ENCODE measurements around the gene YWHAB.

The YWHAB gene

GRCh38 chr20:44841955-44842354, 43.5 kb upstream of the YWHAB start:
- H3K4me3 ChIP-seq (replicated peaks; ENCODE audit: low read depth, low read length), result no peak overlapping the region
- no peak for DNase-seq (ENCODE audit: extremely low read depth, low read depth)
- no peak for TF ChIP-seq CTCF (IDR thresholded peaks at IDR 0.05; ENCODE audit: low read depth, low read length, missing control alignments)

DNA sequence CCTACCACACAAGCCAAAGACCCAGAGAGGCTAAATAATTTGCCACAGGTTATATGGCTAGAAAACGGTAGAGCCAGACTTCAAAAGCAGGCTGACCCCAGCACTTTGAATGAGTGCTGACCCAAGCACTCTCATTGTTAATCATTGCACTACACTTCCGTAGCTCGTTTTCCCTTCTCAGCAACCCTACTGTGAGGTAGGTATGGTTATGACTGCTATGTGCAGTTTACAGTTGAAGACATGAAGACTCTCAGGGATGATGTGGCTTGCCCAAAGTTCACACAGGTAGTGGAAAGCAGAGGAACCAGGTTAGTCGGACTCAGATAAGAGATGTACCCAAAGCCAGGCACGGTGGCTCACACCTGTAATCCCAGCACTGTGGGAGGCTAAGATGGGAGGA, 41.6 kb upstream of the YWHAB start:
- TF ChIP-seq CTCF (IDR thresholded peaks at IDR 0.05; ENCODE audit: low read depth, low read length, missing control alignments), result no peak

DNA sequence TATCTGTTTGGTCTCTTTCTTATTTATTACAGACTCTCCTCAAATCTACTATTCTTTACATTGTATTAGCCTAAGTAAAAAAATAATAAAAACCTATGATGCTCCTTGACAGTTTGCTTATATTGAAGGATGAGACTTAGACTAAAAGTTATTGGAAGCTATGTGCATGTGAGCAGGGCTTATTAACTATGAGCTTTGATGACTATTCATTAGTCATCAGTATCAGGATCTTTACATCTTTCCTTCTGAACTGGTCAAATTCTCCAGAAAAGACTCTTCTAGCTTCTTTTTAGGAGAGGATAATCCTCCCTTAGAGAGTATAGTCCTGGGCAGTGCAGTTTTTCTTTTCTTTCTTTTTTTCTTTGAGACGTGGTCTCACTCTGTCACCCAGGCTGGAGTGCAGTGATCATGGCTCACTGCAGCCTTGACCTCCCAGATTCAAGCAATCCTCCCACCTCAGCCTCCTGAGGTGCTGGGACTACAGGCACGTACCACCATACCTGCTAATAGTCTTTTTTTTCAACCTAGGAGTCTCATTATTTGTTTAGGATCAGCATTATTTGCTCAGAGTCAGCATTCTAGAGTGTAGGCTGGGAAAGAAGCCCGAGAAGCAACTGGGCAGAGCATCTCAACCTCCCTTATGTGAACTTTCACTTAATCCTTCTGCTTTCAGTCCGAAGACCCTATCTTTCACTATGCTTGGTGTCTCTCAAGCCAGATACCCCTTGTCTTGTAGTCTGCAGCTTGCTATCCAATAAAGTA, 37.1 kb upstream of the YWHAB start:
- H3K4me3 ChIP-seq (replicated peaks; ENCODE audit: low read depth, low read length), result no peak overlapping the region
- no peak for TF ChIP-seq CTCF (IDR thresholded peaks at IDR 0.05; ENCODE audit: low read depth, low read length, missing control alignments)
- no peak for DNase-seq (ENCODE audit: extremely low read depth, low read depth)

More for the DNA sequence above, 41.6 kb upstream of the YWHAB start:
- no peak overlapping the region for H3K4me3 ChIP-seq (replicated peaks; ENCODE audit: low read depth, low read length)
- DNase-seq (ENCODE audit: extremely low read depth, low read depth), result no peak

DNA sequence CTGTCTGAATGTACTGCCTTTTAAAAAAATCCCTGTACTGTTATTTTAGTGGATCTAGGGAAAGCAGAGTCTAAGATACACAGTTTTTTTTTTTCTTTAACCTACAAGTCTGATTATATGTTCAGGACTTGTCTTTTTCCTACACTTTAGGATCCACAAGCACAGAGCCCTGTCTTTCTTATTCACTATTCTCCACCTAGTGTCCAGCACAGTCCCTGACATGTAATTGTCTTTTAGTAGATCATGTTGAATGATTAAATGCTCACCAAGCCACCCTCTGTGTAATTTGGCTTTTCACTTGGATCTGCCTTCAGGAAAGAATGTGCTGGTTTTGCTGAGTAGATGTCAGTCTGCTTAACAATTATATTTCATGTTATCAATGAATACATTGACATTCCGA, 35.8 kb upstream of the YWHAB start:
- no peak overlapping the region for H3K4me3 ChIP-seq (replicated peaks; ENCODE audit: low read depth, low read length)
- no peak for DNase-seq (ENCODE audit: extremely low read depth, low read depth)
- no peak for TF ChIP-seq CTCF (IDR thresholded peaks at IDR 0.05; ENCODE audit: low read depth, low read length, missing control alignments)

DNA sequence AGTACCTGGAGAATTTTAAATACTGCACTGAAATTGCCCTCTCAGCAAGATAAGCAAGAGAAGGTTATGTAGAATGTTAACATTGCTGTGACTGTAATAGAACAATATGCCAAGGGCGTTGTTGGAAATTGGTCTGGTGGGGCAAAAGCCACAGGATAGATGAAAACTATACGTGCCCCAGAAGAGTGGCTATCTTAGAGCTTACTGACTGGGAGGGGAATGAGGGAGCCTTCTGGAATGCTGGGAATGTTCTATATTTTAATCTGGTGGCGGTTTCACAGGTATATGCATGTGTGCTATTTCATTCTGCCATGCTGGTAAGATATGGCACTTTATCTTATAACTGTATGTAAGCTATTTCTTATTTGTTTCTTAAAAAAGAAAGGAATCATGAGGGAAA, 35.2 kb upstream of the YWHAB start:
- DNase-seq (ENCODE audit: extremely low read depth, low read depth), result no peak

GRCh38 chr20:44850837-44851236, 34.7 kb upstream of the YWHAB start:
- no peak for TF ChIP-seq CTCF (IDR thresholded peaks at IDR 0.05; ENCODE audit: low read depth, low read length, missing control alignments)
- no peak for DNase-seq (ENCODE audit: extremely low read depth, low read depth)
- H3K4me3 ChIP-seq (replicated peaks; ENCODE audit: low read depth, low read length), result no peak overlapping the region

More for the DNA sequence above, 35.2 kb upstream of the YWHAB start:
- H3K4me3 ChIP-seq (replicated peaks; ENCODE audit: low read depth, low read length), result no peak overlapping the region
- TF ChIP-seq CTCF (IDR thresholded peaks at IDR 0.05; ENCODE audit: low read depth, low read length, missing control alignments), result no peak

DNA sequence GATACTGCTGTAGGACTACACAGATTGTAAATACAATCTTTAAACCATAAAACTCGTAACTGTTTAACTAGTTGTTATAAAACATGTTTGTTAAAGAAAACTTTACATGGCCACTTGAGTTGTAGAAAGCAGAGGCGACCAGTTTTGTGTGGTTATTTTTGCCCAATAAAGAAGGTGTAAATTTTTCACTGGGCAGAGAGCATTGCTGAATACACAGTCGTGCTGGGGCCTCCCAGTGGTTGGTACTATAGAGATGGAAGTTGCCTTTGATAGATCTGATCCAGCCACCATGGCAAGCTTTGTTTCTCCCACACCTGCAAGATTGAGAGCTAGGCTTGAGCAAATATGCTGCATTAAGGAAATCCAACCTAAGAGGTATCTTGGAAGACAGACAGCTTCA, 34.0 kb upstream of the YWHAB start:
- H3K4me3 ChIP-seq (replicated peaks; ENCODE audit: low read depth, low read length), result no peak overlapping the region
- DNase-seq (ENCODE audit: extremely low read depth, low read depth), result no peak
- no peak for TF ChIP-seq CTCF (IDR thresholded peaks at IDR 0.05; ENCODE audit: low read depth, low read length, missing control alignments)
